Epithelial cell of esophagus (primary cell): ENCODE results near the gene RSAD1.

Experiments
- DNase-seq: peaks from one replicate; pipeline ENCODE4 v3.0.0; 2010; ENCODE audit warnings: low read depth
- H3K4me3 ChIP-seq: 2 replicates; pipeline ENCODE4 v1.5.1; 2011; ENCODE audit warnings: mild to moderate bottlenecking, low read length, control low read depth
- CTCF ChIP-seq: IDR thresholded peaks from 2 replicates; pipeline ENCODE4 v1.5.1; 2011; ENCODE audit warnings: low read depth, mild to moderate bottlenecking, low read length, control low read depth, inconsistent platforms; ENCODE audit not compliant: insufficient read depth; ENCODE audit errors: missing control alignments

The RSAD1 gene

DNA sequence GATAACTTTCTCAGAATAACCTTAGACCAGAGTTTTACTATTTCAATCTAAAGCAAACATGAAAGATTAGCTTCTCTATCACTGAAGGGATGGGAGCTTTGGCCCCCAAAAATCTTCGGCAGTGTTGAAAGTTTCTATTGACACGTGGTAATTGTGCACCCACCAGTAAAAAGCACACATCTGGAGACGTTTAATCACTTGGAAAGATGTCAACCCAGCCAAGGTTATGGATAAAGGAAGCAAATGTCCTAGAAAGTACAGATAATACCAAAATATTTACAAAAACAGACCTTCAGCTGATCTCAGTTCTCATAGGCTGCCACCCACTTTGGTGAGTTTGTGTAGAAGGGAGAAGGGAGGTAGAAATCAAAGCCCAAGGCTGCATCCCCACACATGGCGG, 34.8 kb downstream of the RSAD1 start:
- no peak overlapping the region for H3K4me3 ChIP-seq
- TF ChIP-seq CTCF = no peak
- no peak for DNase-seq

- no peak overlapping the region for H3K4me3 ChIP-seq
- no peak for TF ChIP-seq CTCF
- no peak for DNase-seq
Measured at GRCh38 chr17:50514388-50514787, 35.7 kb downstream of the RSAD1 start.

DNA sequence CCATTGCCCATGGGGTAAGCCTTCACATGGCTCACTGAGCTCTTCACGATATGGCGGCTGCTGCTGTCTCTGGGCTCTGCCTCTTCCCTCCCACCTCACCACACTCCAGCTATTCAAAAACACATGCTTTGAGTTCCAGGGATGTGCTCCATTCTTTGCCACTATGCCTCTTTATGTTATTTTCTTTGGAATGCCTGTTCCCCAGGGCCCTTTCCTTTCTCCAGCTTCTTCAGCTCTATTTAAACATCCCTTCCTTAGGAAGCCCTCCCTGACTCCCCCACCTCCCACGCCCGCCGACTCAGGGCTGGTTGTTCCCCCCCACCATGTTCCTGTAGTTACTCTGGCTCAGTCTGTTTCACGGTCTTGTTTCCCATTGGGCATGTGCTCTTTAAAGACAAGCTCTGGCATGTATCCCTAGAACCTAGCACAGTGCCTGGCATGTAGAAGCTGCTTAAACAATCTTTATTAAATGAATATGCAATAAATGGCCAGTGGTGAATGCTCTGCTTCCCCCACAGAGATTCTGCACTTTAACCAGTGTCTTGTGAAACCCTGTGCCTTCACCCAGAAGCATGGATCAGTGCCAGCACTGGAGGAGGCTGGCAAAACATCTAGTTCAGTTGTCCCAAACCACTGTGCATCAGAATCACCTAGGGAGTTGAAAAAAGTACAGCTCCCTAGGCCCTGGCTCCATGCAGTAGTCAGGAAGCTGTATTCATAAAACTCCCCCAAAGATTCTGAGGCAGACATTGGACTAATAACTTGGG, 36.5 kb downstream of the RSAD1 start:
- peak; percentile 38 for DNase-seq
- TF ChIP-seq CTCF = no peak

GRCh38 chr17:50517011-50517410, 38.4 kb downstream of the RSAD1 start:
- no peak overlapping the region for H3K4me3 ChIP-seq
- DNase-seq = peak; percentile 70
- peak; percentile 33 for TF ChIP-seq CTCF

More for the DNA sequence above, 36.5 kb downstream of the RSAD1 start:
- no peak overlapping the region for H3K4me3 ChIP-seq

DNA sequence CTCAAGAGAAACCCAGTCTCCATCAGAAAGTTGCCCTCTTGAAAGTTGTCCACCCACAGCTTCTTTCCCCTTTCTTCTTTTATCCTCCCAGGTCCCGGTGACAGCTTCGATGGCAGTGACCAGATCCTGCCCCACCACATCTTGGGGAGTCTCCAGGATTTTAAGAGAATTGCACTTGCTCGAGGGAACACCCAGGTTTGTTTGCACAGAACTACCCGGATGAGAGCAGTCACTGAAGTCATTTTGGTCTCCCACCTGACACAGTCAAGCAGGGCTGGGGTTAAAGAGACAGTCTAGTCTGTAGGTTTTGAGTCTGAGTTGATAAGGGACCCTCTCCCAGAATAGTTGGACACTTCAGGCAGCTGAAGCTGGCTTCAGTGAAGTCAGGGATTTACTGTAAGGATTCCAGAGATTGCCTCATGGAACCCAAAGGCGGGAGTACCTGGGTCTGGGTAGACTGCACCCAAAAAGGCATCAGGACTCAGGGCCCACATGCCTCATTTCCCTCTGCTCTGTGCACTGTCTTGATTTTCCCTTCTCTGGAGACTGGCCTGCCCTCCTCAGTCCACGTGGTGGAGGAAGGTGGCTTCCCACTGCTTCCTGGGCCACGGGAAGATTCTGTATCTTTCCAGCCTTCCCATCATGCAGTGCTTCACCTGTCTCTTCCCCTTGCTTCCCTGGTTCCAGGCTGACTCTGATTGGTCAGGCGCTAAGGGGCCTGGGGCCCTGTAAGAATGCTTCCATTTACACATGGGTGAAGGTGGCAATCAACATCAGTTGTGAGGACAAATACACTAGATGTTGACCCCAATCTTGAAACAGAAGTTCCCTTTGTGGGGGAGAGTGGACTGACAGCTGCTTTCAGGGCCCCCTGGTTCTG, 39.1 kb downstream of the RSAD1 start:
- H3K4me3 ChIP-seq = no peak overlapping the region
- no peak for TF ChIP-seq CTCF
- no peak for DNase-seq

GRCh38 chr17:50518384-50519023, 39.8 kb downstream of the RSAD1 start:
- DNase-seq = no peak
- no peak for TF ChIP-seq CTCF
- no peak overlapping the region for H3K4me3 ChIP-seq
